H1 (cell line): ENCODE data around the gene TBX15. TPM values are rescaled to one million over a fixed set of nuclear protein-coding genes. Genes with fewer than 3 reads are reported as not detected.

Source experiments
- CTCF ChIA-PET: fragments of 300-600 bp; sonication (Branson Sonifier 250); formaldehyde crosslinking; loops from one replicate; lab custom pipeline; 2021; ENCODE audit not compliant: partially characterized antibody; lab: Charles Lee
- POLR2A ChIA-PET: fragments of 300-600 bp; sonication (Branson Sonifier 250); formaldehyde crosslinking; loops from one replicate; lab custom pipeline; 2021; ENCODE audit warnings: inconsistent platforms; ENCODE audit not compliant: partially characterized antibody; lab: Charles Lee
- DNase-seq, 2 experiments: peaks; one replicate each; pipeline versions ENCODE4 v3.0.0 to v3.0.0-alpha.2; 2010 to 2022; ENCODE audit warnings: low spot score in 2 of 2, low read depth in 1 of 2, mixed read lengths in 1 of 2
- FAIRE-seq: peaks from 2 replicates; lab custom pipeline; 2011; peaks lifted over from hg19 to GRCh38; lab: Jason Lieb, UNC
- H2AFZ ChIP-seq: 2 replicates; pipeline ENCODE4 v1.8.1; 2012; ENCODE audit warnings: low read length, inconsistent platforms
- H2AK5ac ChIP-seq: 2 replicates; pipeline ENCODE4 v1.6.1; 2013; ENCODE audit warnings: low read depth, low read length
- H2BK120ac ChIP-seq: replicated peaks from 2 replicates; pipeline ENCODE3; 2013; ENCODE audit warnings: low read depth, low read length, inconsistent platforms
- H2BK12ac ChIP-seq: 2 replicates; pipeline ENCODE4 v1.6.1; 2013; ENCODE audit warnings: low read depth, low read length
- H2BK15ac ChIP-seq: 2 replicates; pipeline ENCODE4 v1.6.1; 2013; ENCODE audit warnings: low read length
- H2BK20ac ChIP-seq: 2 replicates; pipeline ENCODE4 v1.6.1; 2013; ENCODE audit warnings: low read length
- H2BK5ac ChIP-seq: 2 replicates; pipeline ENCODE4 v1.6.1; 2013; ENCODE audit warnings: low read depth, low read length
- H3K14ac ChIP-seq: 2 replicates; pipeline ENCODE4 v1.6.1; 2013; ENCODE audit warnings: inconsistent platforms; ENCODE audit not compliant: insufficient read length
- H3K18ac ChIP-seq: 2 replicates; pipeline ENCODE4 v1.6.1; 2013; ENCODE audit warnings: low read length; ENCODE audit errors: extremely low read depth
- H3K23ac ChIP-seq: 2 replicates; pipeline ENCODE4 v1.6.1; 2013; ENCODE audit warnings: inconsistent platforms; ENCODE audit not compliant: insufficient read length
- H3K23me2 ChIP-seq: 2 replicates; pipeline ENCODE4 v1.6.1; 2013; ENCODE audit warnings: low read depth, low read length
- H3K27ac ChIP-seq: 2 replicates; pipeline ENCODE4 v1.6.1; 2011; ENCODE audit warnings: low read depth, low read length, inconsistent platforms
- H3K27me3 ChIP-seq, 4 experiments: replicated peaks in 1 of 4; 1 replicate in 1 of 4; 2 replicates in 3 of 4; pipeline versions ENCODE4 v1.6.1 to v1.8.1; 2011 to 2013; ENCODE audit warnings: low read length in 3 of 4, mild to moderate bottlenecking in 3 of 4, inconsistent platforms in 2 of 4, mixed read lengths in 2 of 4, moderate library complexity in 1 of 4; ENCODE audit not compliant: control insufficient read depth in 3 of 4, insufficient read depth in 3 of 4; ENCODE audit errors: extremely low read depth in 1 of 4
- H3K36me3 ChIP-seq, 4 experiments: 2 replicates each; pipeline versions ENCODE4 v1.6.1 to v1.8.1; 2011 to 2013; ENCODE audit warnings: mild to moderate bottlenecking in 4 of 4, low read length in 3 of 4, moderate library complexity in 2 of 4, control low read depth in 1 of 4, inconsistent platforms in 1 of 4; ENCODE audit not compliant: insufficient read depth in 4 of 4, control insufficient read depth in 2 of 4
- H3K4ac ChIP-seq: replicated peaks from 2 replicates; pipeline ENCODE3; 2013; ENCODE audit warnings: low read length, low read depth, mixed read lengths, inconsistent platforms; ENCODE audit not compliant: insufficient read length
- H3K4me1 ChIP-seq, 4 experiments: replicated peaks in 1 of 4; 1 replicate in 1 of 4; 2 replicates in 3 of 4; pipeline versions ENCODE4 v1.6.1 to v1.8.1; 2011 to 2013; ENCODE audit warnings: low read length in 3 of 4, inconsistent platforms in 2 of 4, mixed read lengths in 1 of 4; ENCODE audit not compliant: insufficient read depth in 4 of 4, control insufficient read depth in 3 of 4
- H3K4me2 ChIP-seq, 2 experiments: 2 replicates each; pipeline versions ENCODE4 v1.6.1 to v1.8.1; 2011 to 2013; ENCODE audit warnings: low read depth in 2 of 2, low read length in 2 of 2, control low read depth in 1 of 2, inconsistent platforms in 1 of 2, mild to moderate bottlenecking in 1 of 2; ENCODE audit not compliant: insufficient read depth in 1 of 2
- H3K4me3 ChIP-seq, 4 experiments: fragments of 200-600, 300-600 bp in 1 of 4; sonication (generic), shearing (Covaris generic), sonication (Bioruptor Twin) in 1 of 4; 2 replicates each; pipeline versions ENCODE4 v1.5.1 to v1.8.1; 2011 to 2016; ENCODE audit warnings: low read length in 4 of 4, low read depth in 3 of 4, control low read depth in 2 of 4, inconsistent platforms in 2 of 4, mild to moderate bottlenecking in 2 of 4, mixed read lengths in 1 of 4, moderate library complexity in 1 of 4; ENCODE audit not compliant: insufficient read depth in 2 of 4; ENCODE audit errors: extremely low read depth in 1 of 4
- H3K56ac ChIP-seq: replicated peaks from 2 replicates; pipeline ENCODE3; 2013; ENCODE audit warnings: low read depth, mild to moderate bottlenecking, mixed read lengths, low read length, inconsistent platforms; ENCODE audit not compliant: insufficient read length
- H3K79me1 ChIP-seq: 2 replicates; pipeline ENCODE4 v1.6.1; 2013; ENCODE audit warnings: low read depth, low read length, control low read depth
- H3K79me2 ChIP-seq, 2 experiments: 2 replicates each; pipeline versions ENCODE4 v1.6.1 to v1.8.1; 2012 to 2013; ENCODE audit warnings: low read length in 2 of 2, mild to moderate bottlenecking in 2 of 2, inconsistent platforms in 1 of 2; ENCODE audit not compliant: insufficient read depth in 2 of 2, control insufficient read depth in 1 of 2
- H3K9ac ChIP-seq, 4 experiments: replicated peaks in 1 of 4; 1 replicate in 1 of 4; 2 replicates in 3 of 4; pipeline versions ENCODE4 v1.6.1 to v1.8.1; 2011 to 2013; ENCODE audit warnings: low read depth in 3 of 4, low read length in 3 of 4, control low read depth in 2 of 4, mild to moderate bottlenecking in 2 of 4, moderate library complexity in 2 of 4, inconsistent platforms in 1 of 4; ENCODE audit errors: extremely low read depth in 1 of 4
- H3K9me3 ChIP-seq, 2 experiments: 2 replicates each; pipeline versions ENCODE4 v1.6.1 to v1.8.1; 2012 to 2013; ENCODE audit warnings: mild to moderate bottlenecking in 2 of 2, moderate library complexity in 2 of 2, control low read depth in 1 of 2, inconsistent platforms in 1 of 2, low read depth in 1 of 2, low read length in 1 of 2, mixed read lengths in 1 of 2; ENCODE audit not compliant: insufficient read depth in 2 of 2
- H4K20me1 ChIP-seq, 2 experiments: replicated peaks in 1 of 2; 2 replicates each; pipeline versions ENCODE3 to v1.8.1; 2011 to 2013; ENCODE audit warnings: inconsistent platforms in 2 of 2, low read length in 2 of 2, mild to moderate bottlenecking in 1 of 2; ENCODE audit not compliant: insufficient read depth in 2 of 2, control insufficient read depth in 1 of 2
- H4K5ac ChIP-seq: 2 replicates; pipeline ENCODE4 v1.6.1; 2013; ENCODE audit warnings: low read length, low read depth, mixed read lengths, inconsistent platforms; ENCODE audit not compliant: insufficient read length
- H4K8ac ChIP-seq: 2 replicates; pipeline ENCODE4 v1.8.0; 2013; ENCODE audit warnings: mild to moderate bottlenecking, moderate library complexity, low read length, inconsistent platforms; ENCODE audit not compliant: insufficient read depth; ENCODE audit errors: extremely low read depth
- H4K91ac ChIP-seq: replicated peaks from 2 replicates; pipeline ENCODE3; 2013; ENCODE audit warnings: low read length, mixed read lengths, inconsistent platforms; ENCODE audit not compliant: insufficient read length
- BACH1 ChIP-seq: IDR thresholded peaks from 2 replicates; pipeline ENCODE4 v1.6.1; 2012; ENCODE audit warnings: low read length, improper control_type of control experiment
- CHD2 ChIP-seq: IDR thresholded peaks from 2 replicates; pipeline ENCODE4 v1.6.1; 2012; ENCODE audit warnings: low read length, improper control_type of control experiment
- TEAD4 ChIP-seq: IDR thresholded peaks from 2 replicates; pipeline ENCODE4 v1.6.1; 2012; ENCODE audit warnings: low read depth, low read length, inconsistent platforms, mixed read lengths
- YY1 ChIP-seq: IDR thresholded peaks from 2 replicates; pipeline ENCODE4 v1.6.1; 2011; ENCODE audit warnings: low read depth, mild to moderate bottlenecking, low read length
- ZNF274 ChIP-seq: IDR thresholded peaks from 2 replicates; pipeline ENCODE4 v1.7.0; 2012; ENCODE audit warnings: low read length, borderline replicate concordance; ENCODE audit errors: extremely low read depth
- WGBS, 2 experiments: shearing (Covaris generic) in 1 of 2; methylation state at CpG; one replicate each; pipeline versions ENCODE4 v1.1.6 to v1.1.7; 2013 to 2015; ENCODE audit warnings: low lambda C conversion rate in 2 of 2, mixed read lengths in 2 of 2, inconsistent platforms in 1 of 2, low coverage in 1 of 2, missing lambda C conversion rate in 1 of 2; ENCODE audit not compliant: insufficient replicate concordance in 2 of 2, insufficient coverage in 1 of 2, insufficient read length in 1 of 2; ENCODE audit errors: extremely low coverage in 1 of 2, missing lambda C conversion rate in 1 of 2; 5-methylcytosine and 5-hydroxymethylcytosine counted together
- polyA plus RNA-seq, 7 experiments: library from polyadenylated mRNA; depleted of rRNA in 3 of 7; stranded (reverse) in 5 of 7; unstranded in 2 of 7; fragments of >200 nt in 5 of 7; fragments of 200-250 nt in 2 of 7; gene quantifications; 1 replicate in 5 of 7; 2 replicates in 1 of 7; 4 replicates in 1 of 7; pipeline versions ENCODE4 v1.2.1 to v1.2.3, GENCODE V29; 2011 to 2013; ENCODE audit warnings: missing spikeins in 2 of 7, mixed read lengths in 2 of 7
- total RNA-seq: library from RNA; stranded (reverse); fragmentation: NEBNext Ultra II Directional; extraction: Animal tissue kit (Norgen Biotek cat#: 25700); gene quantifications from 2 replicates; pipeline ENCODE4 v1.2.1, GENCODE V29; 2021

TBX15 gene
- total and polyA plus RNA-seq, 2 of the 8 experiments (the other 6 are each of a cell fraction or from before 2014, with no cell fraction given) = 0.14 to 0.24 TPM

DNA sequence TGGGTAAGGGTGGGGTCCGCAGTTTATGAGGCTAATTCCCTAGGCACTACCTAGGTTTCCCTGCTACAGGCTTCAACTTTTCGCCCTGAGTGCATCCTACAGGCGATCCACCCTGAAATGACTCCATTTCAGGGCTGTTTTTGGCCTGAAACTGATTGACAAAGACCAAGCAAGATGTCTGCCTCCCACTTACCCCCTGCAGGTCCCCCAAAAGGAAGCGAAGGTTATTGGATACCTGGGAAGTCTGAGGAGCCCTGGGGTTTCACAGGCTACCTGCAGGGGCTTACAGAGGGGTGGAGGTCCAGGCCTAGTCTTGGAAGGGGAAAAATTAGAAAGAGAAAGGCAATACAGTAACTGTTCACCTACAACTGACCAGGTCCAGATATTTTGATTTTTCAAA is 3.3 kb upstream of the TBX15 start:
- Histone ChIP-seq H3K18ac (no peak overlapping the region), H3K27me3 (peaks cover 87 to 100% (median 100%) of the 10 kb centered on the region in 4 experiments), H2BK5ac (no peak overlapping the region), H2BK120ac (no peak overlapping the region), H2BK20ac (peak overlapping the region; percentile 8; the same call in 1 of the 2 replicates), H3K4me1 (peaks cover 13 to 49% (median 22%) of the 10 kb centered on the region in 4 experiments), H3K9ac (no peak overlapping the region), H3K79me2 (no peaks in the 10 kb centered on the region), H4K8ac (no peak overlapping the region), H3K4ac (no peak overlapping the region), H2AK5ac (no peak overlapping the region), H3K14ac (no peak overlapping the region), H3K56ac (no peak overlapping the region), H4K91ac (no peak overlapping the region), H3K79me1 (no peaks in the 10 kb centered on the region), H4K20me1 (peaks cover 6 to 16% of the 10 kb centered on the region in 2 experiments), H3K27ac (no peak overlapping the region), H2BK15ac (no peak overlapping the region), H3K36me3 (no peaks in the 10 kb centered on the region), H3K9me3 (no peaks in the 10 kb centered on the region), H4K5ac (no peak overlapping the region), H2BK12ac (no peak overlapping the region), H3K4me3 (peak overlapping the region in 1 of 4 experiments; percentile 51; a peak in 1 of 8 replicates), H3K4me2 (peak overlapping the region; percentile 37 to 62; a peak in 3 of 4 replicates), H2AFZ (no peak overlapping the region), H3K23me2 (peaks cover 4% of the 10 kb centered on the region; the same call in 1 of the 2 replicates), H3K23ac (no peak overlapping the region)
- DNase-seq (no peak), FAIRE-seq (no peak)
- ChIA-PET CTCF (interaction anchor here (3.0 kb wide), 1 partner anchor 12 kb away, joined by 13 read pairs; no protein-coding TSS in a partner anchor), POLR2A (interaction anchor here (2.7 kb wide), 1 partner anchor 9 kb away, joined by 7 read pairs; no protein-coding TSS in a partner anchor)
- TF ChIP-seq TEAD4 (no peak), BACH1 (no peak), YY1 (peak; percentile 89), ZNF274 (no peak), CHD2 (no peak)
- WGBS, 2 experiments = 36% methylated on average over 4 of the region's 4 CpGs; no CpG with 5 or more reads in 1 of the 2 experiments
